SK-N-MC (cell line): ENCODE results near the gene GGCT.

Source experiments
- DNase-seq: peaks from one replicate; pipeline ENCODE4 v3.0.0-alpha.2; 2011; ENCODE audit warnings: low read depth, low spot score
- H3K27ac ChIP-seq: fragments of 200-600 bp; sonication (generic); 2 replicates; pipeline ENCODE4 v1.5.1; 2016; ENCODE audit warnings: mixed run types
- H3K36me3 ChIP-seq: fragments of 200-600 bp; sonication (generic); 2 replicates; pipeline ENCODE4 v1.6.1; 2017; ENCODE audit warnings: antibody characterized with exemption, low read length, mixed read lengths; ENCODE audit not compliant: insufficient read depth
- H3K4me3 ChIP-seq: fragments of 200-600 bp; sonication (generic); 2 replicates; pipeline ENCODE4 v1.5.1; 2016
- H3K9ac ChIP-seq: fragments of 200-600 bp; sonication (generic); 2 replicates; pipeline ENCODE4 v1.8.0; 2017; ENCODE audit warnings: mixed run types, mixed read lengths; ENCODE audit not compliant: insufficient read length
- H3K9me3 ChIP-seq: fragments of 200-600 bp; sonication (generic); 2 replicates; pipeline ENCODE4 v1.6.1; 2017; ENCODE audit warnings: low read depth, mild to moderate bottlenecking, antibody characterized with exemption, low read length, moderate library complexity, mixed read lengths
- EZH2 ChIP-seq: fragments of 200-600 bp; sonication (generic); IDR thresholded peaks from one replicate; pipeline ENCODE4 v1.6.1; 2017; ENCODE audit warnings: antibody characterized with exemption
- FOXP2 ChIP-seq: optimal IDR thresholded peaks from 2 replicates; pipeline ENCODE3; 2011; ENCODE audit warnings: mild to moderate bottlenecking, moderate library complexity; ENCODE audit not compliant: insufficient read depth; ENCODE audit errors: extremely low read length, control extremely low read depth
- POLR2AphosphoS5 ChIP-seq: IDR thresholded peaks from 2 replicates; pipeline ENCODE4 v1.6.1; 2012; ENCODE audit warnings: mild to moderate bottlenecking, low read depth, low read length, borderline replicate concordance

Gene GGCT

GRCh38 chr7:30478349-30479201, 26.1 kb downstream of the GGCT start, which contains the start of gene NOD1:
NOD1 (minus strand) TSS chr7:30478784; CDS start chr7:30456921, 21,863 bp downstream.
- no peak within 1 kb of the TSS for H3K27ac ChIP-seq
- peak within 1 kb of the TSS; percentile 98 for H3K4me3 ChIP-seq
- peak within 1 kb of the TSS; percentile 86 for H3K9ac ChIP-seq
- no peak for TF ChIP-seq FOXP2
- TF ChIP-seq POLR2AphosphoS5: peak; percentile 84
- no peaks in the 10 kb centered on the region for H3K9me3 ChIP-seq
- H3K36me3 ChIP-seq: no peaks in the 10 kb centered on the region
- DNase-seq: no peak

GRCh38 chr7:30476459-30477145, 28.0 kb downstream of the GGCT start:
- H3K9me3 ChIP-seq: no peaks in the 10 kb centered on the region
- DNase-seq: no peak
- no peak overlapping the region for H3K4me3 ChIP-seq
- no peak overlapping the region for H3K27ac ChIP-seq
- no peak overlapping the region for H3K9ac ChIP-seq
- TF ChIP-seq EZH2 (no peak), POLR2AphosphoS5 (no peak), FOXP2 (no peak)
- H3K36me3 ChIP-seq: no peaks in the 10 kb centered on the region

DNA sequence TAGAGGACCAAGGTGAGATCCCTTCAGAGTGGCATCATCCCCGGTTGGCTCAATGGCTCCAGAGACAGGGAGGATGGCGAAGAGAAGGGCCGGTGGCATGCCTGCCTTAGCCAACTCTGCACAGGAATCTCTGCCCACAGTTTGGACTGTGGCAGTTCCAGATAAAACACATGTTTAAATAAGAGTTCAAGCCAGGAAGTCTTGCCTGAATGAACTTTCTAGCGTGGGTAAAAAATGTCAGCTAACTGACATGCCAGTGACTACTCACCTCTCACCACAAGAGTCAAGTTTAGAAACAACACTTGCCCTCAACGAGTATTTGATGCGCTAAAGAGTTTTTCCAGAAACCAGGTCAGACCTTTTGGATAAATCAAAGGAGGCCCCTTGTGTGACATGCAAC, 29.0 kb downstream of the GGCT start:
- Histone ChIP-seq H3K9me3 (no peaks in the 10 kb centered on the region), H3K27ac (no peak overlapping the region), H3K9ac (no peak overlapping the region), H3K36me3 (no peaks in the 10 kb centered on the region), H3K4me3 (no peak overlapping the region)
- no peak for TF ChIP-seq POLR2AphosphoS5
- no peak for TF ChIP-seq FOXP2
- TF ChIP-seq EZH2: no peak
- DNase-seq: no peak

GRCh38 chr7:30474893-30475292, 29.7 kb downstream of the GGCT start:
- H3K9me3 ChIP-seq: no peaks in the 10 kb centered on the region
- H3K27ac ChIP-seq: no peak overlapping the region
- H3K9ac ChIP-seq: no peak overlapping the region
- no peak overlapping the region for H3K4me3 ChIP-seq
- H3K36me3 ChIP-seq: no peaks in the 10 kb centered on the region
- no peak for TF ChIP-seq FOXP2
- no peak for TF ChIP-seq EZH2
- no peak for TF ChIP-seq POLR2AphosphoS5
- no peak for DNase-seq

DNA sequence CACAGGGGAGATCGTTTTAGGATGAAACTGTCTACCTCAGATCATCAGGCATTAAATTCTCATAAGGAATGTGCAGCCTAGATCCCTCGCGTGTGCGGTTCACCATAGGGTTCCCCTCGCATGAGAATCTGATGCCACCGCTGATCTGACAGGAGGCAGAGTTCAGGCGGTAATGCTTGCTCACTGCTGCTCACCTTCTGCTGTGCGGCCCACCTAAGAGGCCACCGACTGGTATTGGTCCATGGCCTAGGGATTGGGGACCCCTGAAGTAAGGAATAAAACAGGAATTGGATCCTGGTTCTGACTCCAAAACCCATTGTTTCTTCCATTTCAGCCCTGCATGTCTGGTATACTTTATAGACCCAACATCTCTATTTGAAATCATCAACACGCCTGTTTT, 30.1 kb downstream of the GGCT start:
- Histone ChIP-seq H3K9ac (no peak overlapping the region), H3K9me3 (no peaks in the 10 kb centered on the region), H3K27ac (no peak overlapping the region), H3K4me3 (no peak overlapping the region), H3K36me3 (no peaks in the 10 kb centered on the region)
- DNase-seq: no peak
- TF ChIP-seq POLR2AphosphoS5 (no peak), FOXP2 (no peak), EZH2 (no peak)

- DNase-seq: no peak
These were observed 30.7 kb downstream of the GGCT start for GRCh38 chr7:30473903-30474302.

DNA sequence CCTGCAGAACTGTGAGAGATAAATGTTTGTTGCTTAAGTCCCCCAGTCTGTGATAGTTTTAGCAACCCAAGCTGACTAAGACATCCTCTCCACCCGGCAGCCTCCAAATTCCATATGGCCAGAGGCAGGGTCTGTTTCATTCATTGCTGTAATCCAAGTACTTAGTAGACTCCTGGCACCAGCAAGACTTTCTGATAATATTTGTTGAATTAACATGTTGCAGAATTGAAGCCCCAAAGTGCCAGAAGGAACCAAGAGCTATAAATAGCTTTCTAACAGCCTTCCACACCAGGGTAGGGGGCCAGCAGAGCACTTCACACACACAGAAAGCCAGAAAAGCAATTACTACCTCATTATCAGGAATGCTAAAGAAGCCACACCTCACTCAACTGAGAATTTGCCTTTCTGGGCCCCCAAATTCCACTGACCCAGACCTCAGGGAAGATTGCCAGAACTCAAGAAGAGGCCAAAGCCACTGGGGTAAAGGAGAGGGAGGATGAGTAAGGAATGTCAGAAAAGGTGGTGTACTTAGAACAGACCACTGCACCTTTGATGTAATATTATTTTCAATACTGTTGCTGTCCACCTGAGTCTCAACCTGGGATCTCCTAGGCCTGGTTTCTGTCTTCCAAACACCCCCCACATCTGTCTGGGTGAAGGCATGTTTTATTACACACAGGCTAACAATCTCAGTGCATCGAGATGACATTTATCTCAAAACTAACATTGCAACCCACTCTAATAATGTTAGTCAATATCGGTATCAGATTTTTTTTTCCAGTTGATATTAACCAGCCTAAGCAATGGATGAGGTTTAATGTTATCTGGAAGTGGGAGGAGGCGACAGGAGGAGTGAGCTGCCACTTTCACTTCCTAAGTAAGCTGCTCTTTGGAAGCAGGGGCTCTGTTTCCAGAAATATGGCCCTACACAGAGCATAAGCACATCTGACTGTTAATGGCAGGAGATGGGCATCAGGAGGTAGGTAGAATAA, 31.5 kb downstream of the GGCT start:
- DNase-seq: no peak
- TF ChIP-seq POLR2AphosphoS5: no peak
- TF ChIP-seq FOXP2: no peak
- TF ChIP-seq EZH2: no peak
- Histone ChIP-seq H3K36me3 (no peaks in the 10 kb centered on the region), H3K9ac (no peak overlapping the region), H3K9me3 (no peaks in the 10 kb centered on the region), H3K4me3 (no peak overlapping the region), H3K27ac (no peak overlapping the region)

More at GRCh38 chr7:30473903-30474302, 30.7 kb downstream of the GGCT start:
- TF ChIP-seq POLR2AphosphoS5 (no peak), FOXP2 (no peak), EZH2 (no peak)
- no peaks in the 10 kb centered on the region for H3K9me3 ChIP-seq
- H3K4me3 ChIP-seq: no peak overlapping the region
- H3K9ac ChIP-seq: no peak overlapping the region
- no peaks in the 10 kb centered on the region for H3K36me3 ChIP-seq
- H3K27ac ChIP-seq: no peak overlapping the region
